ENCODE measurements around the gene BTRC.
A peak's percentile ranks its signal among the peaks of the same experiment; 100 is the strongest.

The BTRC gene

DNA sequence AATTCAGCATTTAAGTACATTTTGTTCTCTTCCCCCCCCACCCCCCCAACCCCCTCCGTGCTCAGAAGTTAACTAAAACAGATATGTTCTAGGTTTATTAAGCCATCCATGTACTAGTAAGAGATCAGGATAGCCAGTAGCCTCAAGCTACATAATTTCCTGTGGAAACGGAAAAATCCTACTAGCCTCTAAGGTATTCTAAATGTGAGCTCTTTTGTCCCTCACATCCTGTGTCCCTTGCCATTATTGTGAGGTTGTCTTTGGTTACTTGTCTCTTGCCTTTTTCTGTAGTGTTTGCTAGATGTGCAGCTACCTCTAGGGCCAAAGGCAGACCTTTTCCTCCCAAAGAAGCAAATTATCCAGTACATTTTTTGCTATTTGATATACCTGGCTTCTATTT lies 92.1 kb downstream of the BTRC start:
- ATAC-seq: no peak

DNA sequence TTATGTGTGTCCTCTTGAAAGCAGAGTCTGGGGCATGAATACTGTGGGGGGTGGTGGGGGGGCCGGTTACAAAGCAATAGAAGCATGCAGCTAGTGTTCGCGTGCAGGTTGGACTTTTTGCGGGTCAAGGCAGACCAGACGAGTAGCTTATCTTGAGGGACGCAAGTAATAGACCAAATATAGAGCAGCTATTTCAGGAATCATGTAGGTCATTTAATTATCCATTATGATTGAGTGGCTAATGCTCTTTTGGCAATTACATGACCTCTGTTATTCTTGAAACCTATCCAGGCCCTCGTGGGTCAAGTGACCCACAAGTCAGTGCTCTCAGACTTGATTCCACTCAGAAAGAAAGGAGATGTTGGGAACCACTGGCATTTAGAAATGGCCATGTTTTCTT lies 93.0 kb downstream of the BTRC start:
- no peak for ATAC-seq

DNA sequence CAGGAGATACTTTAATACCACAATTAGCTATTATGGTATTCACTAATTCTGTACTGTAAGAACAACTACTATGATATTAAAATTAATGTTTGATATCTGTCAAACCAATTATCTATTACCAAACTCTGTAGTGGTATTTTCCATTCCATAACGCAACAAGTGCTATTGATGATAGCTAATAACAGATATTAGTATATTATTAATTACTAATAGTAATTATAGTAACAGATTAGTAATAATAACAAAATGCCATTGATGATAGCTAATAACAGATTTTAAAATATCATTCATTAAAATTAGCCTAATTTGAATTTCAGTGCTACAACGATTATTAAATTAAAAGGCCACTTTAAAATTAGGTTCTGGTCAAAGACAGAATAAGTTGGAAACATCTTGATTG lies 93.5 kb downstream of the BTRC start:
- ATAC-seq: no peak

DNA sequence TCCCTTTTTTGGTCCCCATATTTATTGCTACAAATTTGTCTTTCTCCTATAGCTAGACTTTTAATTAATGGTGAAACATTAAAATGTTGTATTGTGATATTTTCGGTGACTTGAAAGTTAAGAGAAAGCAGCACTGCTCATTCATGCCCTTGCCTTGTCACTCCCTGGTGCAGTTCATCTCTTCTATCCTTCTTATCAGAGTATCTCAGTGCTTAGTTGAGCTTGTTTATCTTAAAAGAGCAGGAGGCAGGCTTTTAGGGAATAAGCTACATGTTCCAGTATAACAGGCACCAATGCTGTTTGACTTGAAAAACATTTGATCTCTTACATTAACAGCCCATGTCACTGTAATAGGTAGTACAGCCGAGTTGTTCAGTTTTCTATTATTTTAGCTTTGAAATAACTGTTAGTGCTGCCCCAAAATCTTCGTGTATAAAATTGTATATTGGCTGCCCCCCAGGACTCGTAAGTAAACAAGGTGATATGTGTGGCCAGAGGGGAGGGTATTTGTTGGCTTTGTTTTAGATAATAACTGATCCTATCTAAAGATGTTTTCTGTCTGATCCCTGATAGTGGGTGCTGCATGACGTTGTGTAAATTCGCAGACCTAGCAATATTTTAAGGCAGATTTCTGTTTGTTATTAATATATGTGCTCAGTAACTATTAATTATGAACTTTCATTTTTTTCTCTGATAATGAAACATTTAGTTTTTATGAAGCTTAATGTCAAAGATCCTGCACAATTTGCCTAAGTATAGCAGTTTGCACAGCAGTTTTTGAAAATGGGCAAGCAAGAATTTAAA lies 96.5 kb downstream of the BTRC start:
- no peak for ATAC-seq

DNA sequence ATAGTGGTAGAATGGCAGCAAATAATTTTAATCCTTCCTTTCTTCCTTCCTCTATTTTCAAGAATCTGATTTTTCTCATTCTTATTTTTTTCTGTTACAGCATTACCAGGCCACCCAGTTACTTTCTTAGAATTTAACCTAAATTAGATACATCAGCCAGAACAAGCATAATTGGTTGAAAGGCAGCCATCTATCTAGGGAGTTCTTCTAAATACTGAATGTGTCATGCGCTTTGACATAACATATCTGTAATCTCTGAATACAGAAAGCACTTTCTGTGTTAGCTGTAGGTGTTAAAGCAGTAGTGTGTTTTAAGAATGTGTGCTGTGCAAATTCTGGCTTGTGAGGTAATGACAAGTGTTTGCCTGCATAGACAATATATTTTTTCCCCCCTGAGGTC lies 97.3 kb downstream of the BTRC start:
- ATAC-seq: no peak

DNA sequence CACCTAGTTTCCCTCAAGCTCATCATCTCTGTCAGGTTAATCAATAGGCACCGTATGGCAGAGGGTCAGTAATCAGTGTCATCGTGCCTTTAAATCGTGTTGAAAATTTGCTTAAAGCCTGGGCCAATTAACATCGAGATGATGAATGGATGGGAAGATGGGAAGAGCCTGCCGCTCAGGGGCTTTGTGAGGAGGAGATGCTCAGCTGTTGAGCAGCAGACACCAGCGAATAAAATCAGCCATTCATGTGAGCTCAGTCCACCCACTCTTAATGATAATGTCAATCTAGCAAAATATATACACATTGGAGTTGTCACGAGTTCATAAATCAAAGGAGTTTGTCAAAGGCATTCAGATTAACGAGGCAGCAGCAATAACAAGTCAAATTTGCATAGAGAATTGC lies 97.7 kb downstream of the BTRC start:
- no peak for ATAC-seq

DNA sequence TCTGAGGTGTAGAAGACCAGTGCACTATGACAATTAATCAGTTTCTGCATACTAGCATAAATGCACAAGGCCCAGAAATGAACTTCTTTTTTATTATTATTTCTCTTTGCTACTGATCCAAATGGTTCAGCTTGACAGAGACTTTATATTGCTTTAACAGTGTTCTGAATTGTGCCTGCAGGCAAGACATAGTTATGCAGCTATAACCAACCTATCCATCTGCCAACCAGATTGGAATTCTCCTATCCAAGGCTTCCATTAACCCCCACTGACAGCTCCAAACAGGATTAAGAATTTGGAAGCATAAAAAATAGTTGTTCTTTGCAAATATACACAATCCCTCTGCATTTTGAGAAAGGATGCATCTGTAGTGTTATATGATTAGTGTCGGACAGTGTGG lies 98.2 kb downstream of the BTRC start:
- ATAC-seq: no peak

DNA sequence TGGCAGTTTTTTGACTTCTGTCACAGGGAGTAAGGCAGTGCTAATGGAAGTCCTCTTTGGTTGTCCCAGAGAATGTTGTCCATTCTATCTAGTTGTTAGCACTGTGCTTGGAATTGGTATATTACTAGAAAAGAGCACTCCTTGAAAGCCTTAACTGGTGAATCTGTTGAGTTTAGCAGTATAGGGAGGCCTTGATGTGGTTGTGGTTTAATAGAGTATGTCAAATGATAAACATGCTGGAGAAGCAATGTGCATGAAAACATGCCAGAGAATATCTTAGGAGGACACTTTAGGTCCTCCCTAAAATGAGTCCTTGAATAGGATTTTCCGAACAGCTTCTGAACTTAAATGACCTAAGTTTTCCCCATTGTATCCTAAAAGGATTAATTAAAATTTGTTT lies 98.6 kb downstream of the BTRC start:
- ATAC-seq: no peak

DNA sequence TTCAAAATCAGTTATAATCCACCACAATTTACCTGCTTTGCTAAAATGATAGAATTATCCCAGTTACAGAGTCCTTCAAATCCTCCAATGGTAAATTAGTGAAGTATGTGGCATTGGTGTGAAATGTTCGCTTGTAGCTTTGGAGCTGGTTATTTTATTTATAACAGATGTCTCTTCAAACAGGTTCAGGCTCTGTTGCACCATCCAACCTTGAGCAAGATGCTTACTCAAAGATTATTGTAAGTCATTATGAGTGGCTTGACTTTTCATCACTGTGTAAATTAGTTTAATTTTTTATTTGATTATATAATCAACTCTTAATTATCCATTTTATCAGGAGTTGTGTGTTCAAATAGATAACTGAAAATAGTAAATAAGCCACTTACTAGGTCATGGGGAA lies 99.4 kb downstream of the BTRC start:
- no peak for ATAC-seq

DNA sequence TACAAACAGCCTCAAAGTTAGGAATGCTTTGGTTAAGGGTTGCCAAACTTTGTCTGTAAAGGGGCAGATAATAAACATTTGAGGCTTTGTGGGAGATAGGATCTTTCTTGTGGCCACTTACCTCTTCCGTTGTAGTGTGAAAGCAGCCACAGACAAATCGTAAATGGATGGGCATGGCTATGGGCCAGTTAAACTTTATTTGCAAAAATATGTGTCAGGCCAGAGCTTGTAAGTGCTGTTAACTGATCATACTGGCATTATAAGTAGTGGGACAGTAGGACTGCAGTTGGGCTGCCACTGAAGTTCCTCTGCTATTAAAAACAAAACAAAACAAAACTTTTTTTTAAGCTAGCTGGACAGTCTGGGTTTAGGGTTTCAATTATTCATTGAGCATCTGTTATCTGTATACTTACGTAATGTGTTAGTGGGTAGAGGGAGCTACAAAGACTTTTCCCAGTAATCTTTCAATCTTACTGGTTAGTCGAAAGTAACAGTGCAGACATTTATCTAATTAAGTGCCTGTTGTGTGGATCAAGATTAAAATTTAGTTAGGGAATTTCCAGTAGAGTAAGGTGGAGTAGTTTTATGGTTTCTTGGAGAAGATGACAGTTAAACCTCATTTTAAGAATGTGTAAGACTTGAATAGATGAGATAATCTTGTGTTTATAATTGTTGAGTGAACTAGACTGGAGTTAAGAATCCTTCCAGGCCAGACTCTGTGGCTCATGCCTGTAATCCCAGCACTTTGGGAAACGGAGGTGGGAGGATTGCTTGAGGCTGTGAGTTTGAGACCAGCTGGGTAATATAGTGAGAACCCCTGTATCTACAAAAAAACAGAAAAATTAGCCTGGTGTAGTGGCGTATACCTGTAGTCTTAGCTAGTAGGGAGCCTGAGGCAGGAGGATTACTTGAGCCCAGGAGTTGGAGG lies 100.1 kb downstream of the BTRC start:
- peak in 1 of 2 donors; percentile 48 for ATAC-seq

DNA sequence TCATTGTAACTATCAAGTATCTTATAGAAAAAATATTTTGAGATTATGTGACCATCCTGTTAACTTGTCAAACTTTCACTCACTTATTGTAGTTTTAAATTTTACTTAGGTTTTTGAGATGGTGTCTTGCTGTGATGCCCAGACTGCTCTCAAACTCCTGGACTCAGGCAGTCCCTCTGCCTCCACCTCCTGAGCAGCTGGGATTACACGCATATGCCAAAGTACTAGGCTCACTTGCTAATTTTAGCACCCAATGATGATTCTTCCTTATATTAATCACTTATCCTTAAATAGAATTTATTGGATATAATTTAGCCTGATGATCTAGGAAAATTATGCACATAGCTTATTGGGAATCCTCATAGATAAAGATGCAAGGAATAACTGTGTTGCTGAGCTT lies 104.9 kb downstream of the BTRC start:
- ATAC-seq: no peak

DNA sequence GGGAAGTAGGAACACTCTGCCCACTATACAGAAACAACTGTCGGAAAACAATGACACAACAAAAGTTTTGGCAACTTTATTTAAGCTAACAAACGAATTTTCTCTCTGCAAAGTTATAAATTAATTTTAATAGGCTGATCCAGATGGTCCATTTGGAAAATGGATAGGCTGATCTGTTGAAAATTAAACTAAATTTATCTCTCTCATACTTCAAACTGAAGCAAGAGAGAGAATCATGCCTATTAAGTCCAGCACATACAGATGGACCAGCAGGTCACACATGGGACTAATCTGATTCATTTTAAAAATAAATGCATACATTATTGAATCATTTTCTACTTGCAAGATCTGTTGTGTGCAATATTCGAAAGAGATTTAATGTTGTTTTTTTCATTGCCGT lies 110.1 kb downstream of the BTRC start:
- no peak for ATAC-seq

DNA sequence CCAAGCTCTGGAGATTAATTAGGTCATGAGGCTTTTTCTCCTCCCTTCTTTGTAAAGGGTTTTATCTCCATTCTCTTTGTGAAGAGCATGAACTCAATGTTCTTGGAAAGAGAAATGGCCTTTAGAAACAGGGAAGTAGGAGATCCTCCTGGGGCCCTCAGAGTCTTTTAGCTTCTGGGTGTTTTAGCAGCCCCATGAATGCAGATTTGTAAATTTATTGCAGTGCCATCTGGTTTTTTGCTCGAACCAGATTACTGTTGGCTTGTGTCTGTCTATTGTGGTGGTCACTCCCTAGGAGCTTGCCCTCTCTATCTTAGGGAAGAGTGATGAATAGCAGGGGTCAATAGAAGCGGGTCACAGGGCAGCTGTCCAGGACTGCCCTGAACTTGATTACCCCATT lies 110.6 kb downstream of the BTRC start:
- no peak for ATAC-seq

DNA sequence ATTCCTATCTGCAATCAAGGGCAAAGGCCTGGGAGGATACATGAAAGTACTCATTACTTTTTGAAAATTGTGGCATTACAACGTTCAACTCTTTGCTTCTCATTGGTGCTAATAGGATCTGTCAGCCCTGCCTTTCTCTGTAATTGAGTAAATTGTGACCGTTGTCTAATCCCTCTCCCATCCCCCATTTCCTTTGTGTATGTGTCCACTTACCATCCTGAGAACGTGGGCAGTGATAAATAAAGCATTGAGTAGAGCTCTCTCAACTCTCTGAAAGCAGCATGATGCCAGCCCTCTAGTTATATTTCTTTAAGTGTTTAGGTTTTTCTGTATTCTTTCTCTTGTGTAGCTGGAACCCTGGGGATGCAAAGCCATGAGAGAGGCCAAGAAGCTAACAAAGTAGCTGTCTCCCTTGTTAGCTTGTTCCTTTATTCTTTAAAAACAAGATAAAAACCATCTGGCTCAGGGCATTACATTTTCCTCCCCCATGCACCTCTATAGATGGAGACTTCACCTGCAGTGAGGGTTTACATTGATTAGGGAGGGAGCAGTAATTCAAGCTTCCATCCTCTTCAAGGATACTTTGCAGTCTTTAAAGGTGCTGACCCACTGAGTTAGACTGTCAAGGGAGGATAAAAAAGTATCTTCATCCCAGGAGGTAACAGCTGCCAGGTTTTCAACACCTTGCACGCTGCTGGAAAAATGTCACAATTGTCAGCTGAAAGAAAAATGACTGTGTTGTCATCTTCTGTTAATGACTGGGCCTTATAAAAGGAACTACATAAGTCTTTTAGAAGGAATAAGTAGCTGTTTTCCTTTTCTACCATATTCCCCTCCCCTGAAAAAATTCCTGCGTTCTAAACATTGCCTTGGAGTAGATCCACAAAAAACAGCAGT lies 112.3 kb downstream of the BTRC start:
- ATAC-seq: no peak

DNA sequence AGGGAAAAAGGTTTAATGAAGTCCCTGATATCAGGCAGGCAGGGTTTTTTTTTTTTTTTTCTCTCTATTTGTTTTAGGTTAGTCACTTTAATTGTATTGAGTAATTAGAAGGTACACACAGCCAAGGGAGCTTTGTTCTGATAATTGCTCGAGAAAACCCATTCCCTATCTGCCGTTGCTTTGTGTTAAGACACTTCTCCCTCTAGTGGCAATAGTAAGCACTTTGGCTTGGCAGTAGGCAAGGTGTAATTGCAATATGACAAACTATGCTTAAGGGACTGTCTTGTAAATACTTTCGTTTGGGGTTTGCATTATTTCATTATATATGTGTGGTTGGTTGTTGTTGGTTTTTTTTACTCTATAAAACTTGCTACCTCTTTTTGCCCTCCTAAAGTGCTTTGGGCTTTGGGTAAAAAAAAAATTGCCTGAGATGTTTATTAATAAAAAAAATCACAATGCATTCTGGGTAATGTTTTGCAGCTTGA lies 113.4 kb downstream of the BTRC start:
- peak; percentile 76 to 87 for ATAC-seq

DNA sequence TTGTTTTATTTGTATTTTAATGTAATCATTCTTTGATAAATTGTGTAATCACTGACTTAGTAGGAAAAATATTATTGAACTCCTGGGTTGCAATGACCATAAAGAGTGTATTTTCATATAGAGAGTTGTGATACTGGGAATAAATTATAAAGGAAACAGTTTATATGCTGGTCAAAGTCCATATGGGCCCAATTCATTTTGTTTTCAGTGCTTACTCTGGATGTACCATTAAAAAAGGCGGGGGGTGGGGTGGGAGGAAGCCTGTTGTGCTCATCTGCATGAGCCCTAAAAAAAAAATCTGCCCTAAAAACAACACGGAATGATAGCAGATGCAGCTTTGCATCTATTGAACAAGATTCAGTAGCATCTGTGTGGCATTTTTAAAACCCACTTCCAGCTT lies 114.2 kb downstream of the BTRC start:
- ATAC-seq: no peak

DNA sequence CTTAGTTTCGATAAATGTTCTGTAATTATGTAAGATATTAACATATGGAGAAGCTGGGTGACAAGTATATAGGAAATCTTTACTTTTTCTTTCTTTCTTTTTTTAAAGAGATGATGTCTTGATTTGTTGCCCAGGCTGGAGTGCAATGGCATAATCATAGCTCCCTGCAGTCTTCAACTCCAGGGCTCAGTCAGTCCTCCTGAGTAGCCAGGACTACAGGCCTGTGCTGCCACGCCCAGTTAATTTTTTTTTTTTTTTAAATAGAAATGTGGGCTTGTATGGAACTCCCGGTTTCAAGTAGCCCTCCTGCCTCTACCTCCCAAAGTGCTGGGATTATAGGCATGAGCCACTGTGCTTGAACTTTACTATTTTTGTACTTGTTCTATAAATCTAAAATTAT lies 122.4 kb downstream of the BTRC start:
- no peak for ATAC-seq

DNA sequence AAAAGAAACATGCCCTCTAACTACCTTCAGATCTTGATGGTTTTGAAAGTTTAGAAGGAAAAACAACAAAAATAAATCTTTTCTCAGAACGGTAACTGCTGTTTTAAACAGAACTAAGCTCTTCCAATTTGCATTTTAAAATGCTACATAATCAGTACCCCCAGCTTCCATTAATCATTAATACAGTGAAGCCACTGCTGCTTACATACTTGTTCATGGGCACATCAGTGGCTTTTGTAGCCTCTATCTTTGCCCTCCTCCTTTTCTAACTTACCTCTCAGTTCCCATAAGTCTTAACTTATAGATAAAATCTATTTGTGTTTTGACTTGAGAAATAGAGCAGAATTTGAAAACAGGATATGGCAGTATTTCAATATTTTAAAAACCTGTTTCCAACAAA lies 125.0 kb downstream of the BTRC start:
- ATAC-seq: no peak

DNA sequence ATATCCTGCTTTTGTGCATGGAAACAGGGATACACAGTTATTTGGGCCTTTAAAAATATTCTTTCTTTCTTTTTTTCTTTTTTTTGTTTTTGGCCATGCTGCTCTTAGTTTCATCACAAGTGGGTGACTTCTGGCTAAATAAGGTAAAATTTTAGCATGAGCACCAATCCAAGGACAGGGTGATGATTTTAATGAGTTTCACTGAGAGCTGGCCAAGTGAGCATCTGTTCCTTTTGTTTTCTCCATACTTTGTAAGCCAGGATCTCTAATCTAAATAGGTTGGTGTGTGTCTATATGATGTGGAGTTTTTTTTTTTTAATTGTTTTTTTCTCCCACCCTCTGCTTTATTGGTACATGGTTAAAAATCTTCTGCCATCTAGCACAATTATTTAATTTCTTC lies 127.3 kb downstream of the BTRC start:
- no peak for ATAC-seq

DNA sequence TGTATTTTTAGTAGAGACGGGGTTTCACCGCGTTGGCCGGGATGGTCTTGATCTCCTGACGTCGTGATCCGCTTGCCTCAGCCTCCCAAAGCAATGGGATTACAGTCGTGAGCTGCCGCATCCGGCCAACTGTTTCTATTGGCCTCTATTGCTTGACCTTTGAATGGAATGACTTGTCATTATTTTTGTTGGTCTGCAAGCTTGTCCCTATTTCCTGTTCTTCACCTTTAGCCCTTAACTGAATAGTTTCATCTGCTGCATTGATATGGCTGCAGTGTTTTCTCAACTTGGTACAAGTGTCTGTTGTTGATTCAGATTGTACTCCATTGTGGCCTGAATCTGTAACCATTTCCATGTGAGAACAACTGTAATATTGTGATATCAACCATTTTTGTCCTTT lies 128.6 kb downstream of the BTRC start:
- no peak for ATAC-seq

DNA sequence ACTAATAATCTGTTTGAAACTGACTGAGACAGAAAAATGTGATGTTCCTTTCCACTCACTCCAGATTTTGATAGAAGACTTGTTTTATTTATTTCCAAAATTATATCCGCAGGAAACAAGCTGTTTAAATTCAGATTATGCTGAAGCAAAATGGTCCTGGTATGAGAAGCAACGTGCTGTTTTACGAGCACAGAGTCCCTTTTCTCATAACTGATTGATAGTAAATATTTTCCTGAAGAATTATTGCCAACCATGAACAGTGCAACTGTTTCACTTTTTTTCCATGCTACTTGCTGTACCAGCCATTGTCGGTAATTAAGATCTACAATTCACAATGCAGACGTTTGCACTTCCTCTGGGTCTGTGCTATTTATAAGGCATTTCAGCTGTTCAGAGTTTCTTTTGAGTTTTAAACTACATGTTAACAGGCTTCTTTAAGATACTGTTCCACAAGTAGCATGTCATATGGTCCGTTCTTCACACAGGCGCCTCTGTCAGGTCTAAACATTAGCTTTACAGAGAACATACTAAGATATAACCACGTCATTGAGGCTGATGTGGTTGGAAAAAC lies 130.3 kb downstream of the BTRC start:
- ATAC-seq: no peak

DNA sequence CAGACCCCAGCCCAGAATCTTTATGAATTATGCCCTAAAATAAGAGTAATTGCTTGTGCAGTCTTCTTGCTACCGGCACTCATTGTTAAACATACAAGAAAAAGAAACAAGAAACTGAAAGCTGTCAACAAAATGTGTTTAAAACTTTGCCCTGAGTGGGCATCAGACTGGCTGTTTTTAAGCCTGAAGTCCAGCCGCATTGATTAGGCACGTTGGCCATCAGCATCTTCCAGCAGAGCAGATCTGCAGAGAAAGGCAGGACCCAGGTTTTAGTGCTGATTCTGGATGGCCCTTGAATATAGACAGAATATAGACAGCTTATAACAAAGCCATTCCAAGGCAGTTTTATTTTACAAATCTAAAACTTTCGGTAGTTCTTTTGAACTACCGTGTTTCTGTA lies 131.2 kb downstream of the BTRC start:
- no peak for ATAC-seq

Data from activated CD4-positive, CD25-positive, alpha-beta regulatory T cell treated with anti-CD3 and anti-CD28 coated beads, Interleukin-2, amount 50 U/mL, for 24 hours (primary cell).